Stimulated activated CD4-positive, alpha-beta T cell treated with anti-CD3 and anti-CD28 coated beads, Interleukin-15, amount 100 ng/mL, for 1 hour (primary cell): ENCODE data around the gene PRPF19.

Experiments used
- DNase-seq, 2 donors: peaks; one replicate each; pipeline ENCODE4 v3.0.0-alpha.2; 2020; ENCODE audit warnings: low read depth in 1 of 2, low spot score in 1 of 2

PRPF19 gene

GRCh38 chr11:60875366-60876167 is 30.8 kb downstream of the PRPF19 start:
- no peak for DNase-seq

- DNase-seq, result no peak
These were observed 31.7 kb downstream of the PRPF19 start for GRCh38 chr11:60874421-60875365.

DNA sequence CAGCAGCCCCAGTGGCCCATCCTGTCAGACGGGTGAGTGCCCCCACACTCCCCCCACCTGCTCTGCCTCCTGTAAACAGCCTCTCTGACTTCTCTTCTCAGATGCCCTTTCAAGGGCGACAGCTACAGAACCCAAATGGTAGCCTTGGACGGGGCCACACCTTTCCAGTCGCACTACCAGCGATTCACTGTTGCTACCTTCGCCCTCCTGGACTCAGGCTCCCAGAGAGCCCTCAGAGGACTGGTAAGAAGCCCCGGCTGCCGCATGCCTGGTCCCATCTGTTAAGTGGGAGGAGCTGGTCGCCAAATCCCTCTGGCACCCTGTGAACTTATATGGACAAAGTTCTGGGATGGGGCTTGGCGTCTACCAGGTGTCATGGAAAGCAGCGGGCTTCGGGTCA is 32.9 kb downstream of the PRPF19 start:
- DNase-seq, result no peak

DNA sequence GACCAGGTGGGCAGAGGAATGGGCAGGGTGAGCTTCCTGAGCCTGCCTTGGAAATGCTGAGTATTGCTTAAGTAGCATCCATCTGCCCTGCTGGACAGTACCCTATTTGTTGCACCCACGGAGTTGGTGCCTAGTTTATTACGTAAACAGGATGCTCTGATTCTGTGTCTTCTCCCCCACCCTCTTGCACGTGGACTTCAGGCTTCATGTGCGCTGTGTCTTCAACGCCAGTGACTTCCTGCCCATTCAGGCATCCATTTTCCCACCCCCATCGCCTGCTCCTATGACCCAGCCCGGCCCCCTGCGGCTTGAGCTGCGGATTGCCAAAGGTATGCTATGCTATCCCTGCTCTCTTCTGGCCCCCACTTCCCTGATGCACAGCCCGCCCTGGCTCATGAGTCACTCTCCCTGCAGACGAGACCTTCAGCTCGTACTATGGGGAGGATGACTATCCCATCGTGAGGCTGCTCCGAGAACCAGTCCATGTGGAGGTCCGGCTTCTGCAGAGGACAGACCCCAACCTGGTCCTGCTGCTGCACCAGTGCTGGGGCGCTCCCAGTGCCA is 33.3 kb downstream of the PRPF19 start:
- no peak for DNase-seq

DNA sequence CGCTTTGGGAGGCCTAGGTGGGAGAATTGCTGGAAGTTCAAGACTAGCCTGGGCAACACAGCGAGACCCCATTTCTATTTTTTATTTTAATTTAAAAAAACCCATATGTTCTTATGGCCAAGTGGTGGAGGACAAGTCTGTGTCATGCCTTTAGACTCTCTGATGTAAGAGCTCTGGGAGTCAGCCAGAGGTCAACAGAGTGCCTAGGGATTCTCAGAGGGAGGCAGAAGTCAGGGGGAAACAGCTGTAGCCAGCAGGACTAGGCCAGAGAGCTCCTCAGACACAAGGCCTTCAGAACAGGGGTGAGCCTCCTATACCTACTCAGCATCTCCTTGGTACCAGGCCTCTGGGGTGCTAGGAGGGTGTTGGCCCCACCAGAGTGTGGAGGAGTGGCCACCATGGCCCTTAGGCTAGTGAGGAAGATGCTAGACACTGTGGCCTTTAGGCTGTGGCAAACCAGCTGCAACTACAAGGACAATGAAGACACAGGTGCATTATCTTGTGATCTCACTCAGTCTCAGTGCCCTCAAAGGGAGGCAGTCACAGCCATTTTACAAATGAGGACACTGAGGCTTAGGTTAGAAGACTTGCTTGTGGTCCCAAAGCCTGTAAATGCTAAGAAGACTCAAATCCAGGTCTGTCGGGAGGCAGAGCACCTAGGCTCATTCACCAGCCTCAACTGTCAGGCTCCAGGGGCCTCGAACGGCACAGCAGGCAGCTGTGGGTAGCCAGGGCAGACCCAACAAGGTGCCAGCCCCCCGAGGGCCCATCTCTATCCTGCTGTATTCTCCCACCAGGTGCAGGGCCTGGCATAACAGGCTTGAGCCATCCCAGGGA is 34.0 kb downstream of the PRPF19 start:
- DNase-seq, result no peak

DNA sequence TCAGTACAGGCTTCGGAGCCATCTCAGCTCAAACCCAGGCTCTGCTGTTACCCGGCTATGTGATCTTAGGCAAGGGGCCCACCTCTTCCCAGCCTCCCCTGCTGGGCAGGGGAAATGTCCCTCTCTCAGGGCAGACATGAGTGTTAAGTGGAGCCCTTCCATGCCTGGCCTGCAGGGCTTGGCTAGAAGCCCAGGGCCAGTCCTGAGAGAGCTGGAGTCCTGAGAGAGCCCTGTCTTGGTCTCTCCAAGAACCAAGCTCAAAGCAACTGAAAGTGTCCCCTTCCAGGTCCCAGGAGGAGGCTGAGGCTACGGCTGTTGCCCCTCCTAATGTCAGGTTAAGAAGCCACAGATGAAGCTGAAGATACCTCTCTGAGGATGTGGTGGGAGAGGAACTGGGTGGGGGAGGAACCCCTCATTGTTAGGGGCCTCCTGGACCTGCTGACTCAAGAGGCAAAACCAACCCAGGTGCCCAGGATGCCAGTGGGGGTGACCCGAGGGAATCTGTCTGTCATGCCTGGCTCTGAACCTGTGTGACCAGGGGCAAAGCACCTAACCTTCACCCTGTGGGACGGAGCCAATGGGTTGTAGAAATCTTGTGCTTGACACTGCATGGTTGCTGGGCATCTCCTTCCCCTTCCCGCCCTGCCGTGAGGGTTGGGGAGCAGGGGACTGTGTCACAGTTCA is 34.9 kb downstream of the PRPF19 start:
- no peak for DNase-seq

DNA sequence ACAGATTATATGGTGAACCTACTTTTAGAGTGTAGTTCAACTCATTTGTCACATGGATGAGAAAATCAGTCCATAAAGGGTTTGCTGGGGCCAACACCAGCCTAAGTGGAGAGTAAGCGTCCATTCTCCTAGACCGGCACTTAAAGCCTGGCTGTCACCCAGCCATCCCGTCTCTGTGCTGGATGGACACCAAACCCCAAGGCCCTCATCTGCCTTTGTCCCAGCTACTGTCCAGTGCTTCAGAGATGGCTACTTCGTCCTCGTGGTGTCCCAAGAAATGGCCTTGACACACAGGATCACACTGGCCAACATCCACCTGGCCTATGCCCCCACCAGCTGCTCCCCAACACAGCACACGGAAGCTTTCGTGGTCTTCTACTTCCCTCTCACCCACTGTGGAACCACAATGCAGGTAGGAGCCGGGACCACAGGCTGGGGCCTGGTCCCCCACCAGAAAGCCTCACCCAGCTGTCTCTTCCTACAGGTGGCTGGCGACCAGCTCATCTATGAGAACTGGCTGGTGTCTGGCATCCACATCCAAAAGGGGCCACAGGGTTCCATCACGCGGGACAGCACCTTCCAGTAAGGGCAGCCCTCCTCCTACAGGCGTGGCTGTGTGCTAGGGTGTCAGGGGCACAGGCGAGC is 35.5 kb downstream of the PRPF19 start:
- DNase-seq, result no peak

- DNase-seq, result no peak
These were observed 36.1 kb downstream of the PRPF19 start for GRCh38 chr11:60870276-60870675.

- no peak for DNase-seq
These were observed 36.9 kb downstream of the PRPF19 start for GRCh38 chr11:60869451-60869825.

GRCh38 chr11:60868682-60869450 is 37.5 kb downstream of the PRPF19 start:
- DNase-seq, result no peak

- no peak for DNase-seq
These were observed 38.3 kb downstream of the PRPF19 start for GRCh38 chr11:60867871-60868681.

GRCh38 chr11:60866911-60867870 is 39.2 kb downstream of the PRPF19 start, which contains the start of gene ZP1:
ZP1 (plus strand) TSS chr11:60867542; CDS start chr11:60867562, 20 bp downstream.
- no peak for DNase-seq

- DNase-seq, result no peak
These were observed 41.4 kb downstream of the PRPF19 start for GRCh38 chr11:60864856-60865513.

DNA sequence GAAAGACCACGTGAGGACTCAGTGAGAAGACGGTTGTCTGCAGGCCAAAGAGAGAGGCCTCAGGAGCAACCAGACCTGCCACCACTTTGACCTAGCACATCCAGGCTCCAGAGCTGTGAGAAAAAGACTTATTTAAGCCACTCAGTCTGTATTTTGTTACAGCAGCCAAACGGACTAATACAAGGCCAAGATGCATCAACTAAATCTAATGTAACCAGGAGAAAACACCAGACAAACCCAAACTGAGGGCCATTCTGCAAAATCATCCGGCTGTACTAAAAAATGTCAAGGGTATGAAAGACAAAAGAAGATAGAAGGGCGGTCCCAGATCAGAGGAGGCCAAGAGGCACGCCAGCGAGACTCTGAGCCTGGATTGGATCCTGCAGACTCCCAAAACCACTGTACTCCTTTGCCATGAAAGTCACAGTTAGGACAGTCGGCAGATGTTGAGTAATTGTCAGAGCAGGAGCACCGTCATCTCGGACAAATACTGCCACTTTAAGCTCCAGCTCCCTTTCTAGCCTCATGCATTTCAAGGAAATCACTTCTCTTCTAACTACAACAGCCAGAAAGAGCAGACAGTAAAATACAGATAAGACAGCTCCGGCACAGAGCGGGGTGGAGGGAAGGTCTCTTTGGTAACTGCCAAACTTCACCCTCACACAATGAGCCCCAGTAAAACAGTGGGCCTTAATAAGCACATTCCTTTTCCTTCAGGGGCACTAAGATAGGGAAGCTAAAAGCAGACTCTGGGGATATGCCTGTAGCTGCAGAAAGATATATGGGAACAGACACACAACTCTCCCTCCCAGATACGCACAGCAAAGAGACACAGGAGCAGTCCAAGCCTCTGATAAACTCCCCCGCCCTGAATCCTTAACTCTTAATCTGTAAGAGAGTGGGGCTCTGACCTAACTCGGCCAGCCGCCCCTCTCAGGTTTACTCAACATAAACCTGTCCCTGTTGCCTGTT is 42.5 kb downstream of the PRPF19 start:
- DNase-seq, result no peak

DNA sequence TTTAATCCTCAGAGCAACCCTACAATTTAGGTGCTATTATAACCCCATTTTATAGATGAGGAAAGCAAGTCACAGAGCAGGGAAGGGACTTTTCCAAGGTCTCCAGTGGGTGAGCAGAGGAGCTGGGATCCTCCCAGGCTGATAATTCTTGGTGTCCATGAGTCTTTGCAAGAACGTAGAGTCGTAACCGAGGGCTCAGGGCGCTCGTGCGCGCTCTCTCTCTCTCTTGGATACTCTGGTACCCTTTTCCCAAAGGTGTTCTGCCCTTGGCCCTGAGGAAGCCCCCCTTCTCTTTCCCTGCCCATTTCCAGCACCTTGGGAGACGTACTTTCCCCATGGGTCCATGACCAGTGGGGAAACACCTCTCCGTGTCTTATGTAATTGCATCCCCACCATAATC is 44.2 kb downstream of the PRPF19 start:
- no peak for DNase-seq
